Measurements from ENCODE around the gene C4orf54.

Gene C4orf54

DNA sequence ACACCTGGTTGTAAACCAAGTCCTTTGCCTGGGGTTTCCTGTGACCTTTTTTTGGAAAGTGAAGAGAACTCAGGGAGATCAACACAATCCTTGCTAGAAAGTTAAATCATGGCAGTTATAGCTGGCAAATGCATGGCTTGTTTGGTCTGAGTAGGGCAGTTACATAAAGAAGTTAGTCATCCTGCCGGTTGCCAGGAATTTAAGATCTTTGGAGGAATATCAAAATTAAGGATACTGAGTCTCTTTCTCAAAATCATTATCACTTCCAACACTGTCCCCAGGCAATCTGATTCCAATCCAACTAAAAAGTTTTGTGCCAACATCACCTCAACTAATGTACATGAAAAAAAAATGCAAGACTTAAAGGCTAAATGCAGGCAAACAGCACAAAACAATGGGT lies 40.3 kb downstream of the C4orf54 start:
- H3K4me3 ChIP-seq (ENCODE audit: low read length): no peak overlapping the region
- TF ChIP-seq ZNF274 (IDR thresholded peaks at IDR 0.05; ENCODE audit: low read depth, low read length): no peak

DNA sequence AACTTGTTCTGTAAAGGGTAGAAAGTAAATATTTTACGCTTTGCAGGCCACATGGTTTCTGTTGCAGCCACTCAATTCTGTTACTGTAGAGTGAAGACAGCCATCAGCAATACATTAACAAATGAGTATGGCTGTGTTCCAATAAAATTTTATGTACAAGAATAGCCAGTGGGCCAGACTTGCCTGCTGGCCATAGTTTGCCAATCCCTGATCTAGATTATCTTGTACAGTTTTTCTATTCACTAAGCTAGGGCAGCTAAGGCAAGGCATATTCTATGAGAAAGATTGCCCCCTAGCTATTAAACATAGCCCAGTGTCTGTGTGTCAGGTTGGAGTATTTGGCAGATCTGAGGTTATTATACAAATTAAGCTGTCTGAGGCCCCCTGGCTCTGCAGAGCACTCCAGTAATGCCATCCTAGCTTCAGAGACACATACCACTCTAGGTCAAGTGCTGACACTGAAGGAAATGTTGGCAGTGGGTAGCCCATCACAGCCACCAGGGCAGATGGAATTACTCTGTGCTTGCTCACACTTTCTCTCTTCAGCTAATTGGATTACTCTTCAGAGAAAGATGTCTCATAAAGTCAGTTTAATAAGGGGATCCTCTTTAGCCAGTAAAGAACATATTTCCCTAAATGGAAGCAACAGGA lies 42.3 kb downstream of the C4orf54 start:
- no peak overlapping the region for H3K4me3 ChIP-seq (ENCODE audit: low read length)
- TF ChIP-seq ZNF274 (IDR thresholded peaks at IDR 0.05; ENCODE audit: low read depth, low read length): no peak

DNA sequence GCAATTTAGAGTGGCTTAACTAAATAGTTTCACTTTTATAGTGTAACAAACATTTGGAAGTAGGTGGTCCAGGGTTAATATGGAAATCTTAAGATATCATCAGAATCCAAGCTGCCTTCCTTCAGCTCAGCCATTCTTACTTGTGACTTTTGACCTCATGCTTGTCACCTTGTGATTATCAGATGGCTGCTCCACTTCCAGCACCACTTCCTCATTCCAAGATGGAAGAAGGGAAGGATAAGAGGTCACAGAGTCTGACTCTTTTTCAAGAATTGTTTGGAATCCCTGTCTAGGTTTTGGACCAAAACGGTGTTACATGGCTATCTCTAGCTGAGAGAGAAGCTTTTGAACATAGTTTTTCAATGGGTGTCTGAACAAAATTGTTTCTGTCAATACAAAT lies 43.1 kb downstream of the C4orf54 start:
- no peak overlapping the region for H3K4me3 ChIP-seq (ENCODE audit: low read length)
- TF ChIP-seq ZNF274 (IDR thresholded peaks at IDR 0.05; ENCODE audit: low read depth, low read length): no peak

DNA sequence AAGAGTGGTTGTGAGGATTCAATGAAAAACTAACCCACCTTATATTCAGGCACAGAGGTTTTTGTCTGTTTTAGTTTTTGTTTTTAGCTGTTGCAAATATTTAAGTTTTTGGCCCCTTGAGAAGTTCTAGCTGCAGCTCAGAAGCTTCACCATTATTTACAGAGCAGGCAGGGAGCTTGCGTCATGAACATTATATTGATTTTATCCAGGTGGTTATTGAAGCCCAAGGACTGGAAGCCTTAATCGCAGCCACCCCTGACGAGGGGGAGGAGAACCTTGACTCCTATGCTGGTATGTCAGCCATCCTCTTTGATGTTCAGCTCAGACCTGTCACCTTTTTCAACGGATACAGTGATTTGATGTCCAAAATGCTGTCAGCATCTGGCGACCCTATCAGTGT lies 44.9 kb downstream of the C4orf54 start:
- no peak for TF ChIP-seq ZNF274 (IDR thresholded peaks at IDR 0.05; ENCODE audit: low read depth, low read length)
- H3K4me3 ChIP-seq (ENCODE audit: low read length): no peak overlapping the region

DNA sequence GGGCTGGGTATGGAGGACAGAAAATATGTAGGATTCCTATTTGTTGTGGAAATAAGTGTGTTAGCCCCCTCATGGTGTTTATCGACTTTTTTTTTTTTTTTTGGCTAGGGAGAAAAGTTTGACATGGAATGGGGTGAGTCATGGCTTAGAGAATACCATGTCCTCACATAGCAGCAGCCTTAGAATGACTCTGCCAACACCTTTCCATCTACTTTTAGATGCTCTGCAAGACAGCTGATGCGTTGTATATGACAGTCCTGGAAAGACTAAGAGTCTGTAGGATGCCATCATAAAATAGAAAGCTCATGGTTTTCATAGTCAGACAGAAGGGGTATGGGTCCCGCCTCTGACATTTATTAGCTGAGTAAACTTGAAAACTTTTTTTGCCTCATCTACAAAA lies 45.3 kb downstream of the C4orf54 start:
- no peak overlapping the region for H3K4me3 ChIP-seq (ENCODE audit: low read length)
- no peak for TF ChIP-seq ZNF274 (IDR thresholded peaks at IDR 0.05; ENCODE audit: low read depth, low read length)

DNA sequence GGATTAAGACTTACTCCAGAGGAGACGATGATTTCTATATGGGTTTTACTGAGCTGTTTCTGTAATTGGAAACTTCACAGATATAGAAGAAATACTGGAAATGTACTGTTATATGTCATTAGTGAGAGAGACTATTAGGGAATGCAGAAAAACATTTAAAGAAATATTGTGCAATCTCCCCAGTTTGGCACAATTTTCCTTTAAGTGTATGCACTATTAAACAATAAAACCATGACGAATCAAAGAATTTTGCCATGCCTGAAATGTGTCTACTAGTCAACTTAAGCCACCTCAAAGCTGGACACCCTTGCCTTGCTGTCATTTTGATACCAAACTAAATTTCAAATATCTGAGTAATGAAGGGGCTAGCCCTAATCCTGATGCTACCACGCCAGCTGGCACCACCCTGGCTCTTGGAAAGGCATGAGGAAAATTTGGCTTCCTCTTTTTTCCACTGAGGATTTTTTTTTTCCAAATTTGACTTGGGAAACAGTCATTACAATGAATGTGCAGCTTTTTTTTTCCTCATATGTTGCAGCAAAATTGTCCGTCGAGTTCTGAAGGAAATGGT lies 46.9 kb downstream of the C4orf54 start:
- TF ChIP-seq ZNF274 (IDR thresholded peaks at IDR 0.05; ENCODE audit: low read depth, low read length): no peak
- no peak overlapping the region for H3K4me3 ChIP-seq (ENCODE audit: low read length)

DNA sequence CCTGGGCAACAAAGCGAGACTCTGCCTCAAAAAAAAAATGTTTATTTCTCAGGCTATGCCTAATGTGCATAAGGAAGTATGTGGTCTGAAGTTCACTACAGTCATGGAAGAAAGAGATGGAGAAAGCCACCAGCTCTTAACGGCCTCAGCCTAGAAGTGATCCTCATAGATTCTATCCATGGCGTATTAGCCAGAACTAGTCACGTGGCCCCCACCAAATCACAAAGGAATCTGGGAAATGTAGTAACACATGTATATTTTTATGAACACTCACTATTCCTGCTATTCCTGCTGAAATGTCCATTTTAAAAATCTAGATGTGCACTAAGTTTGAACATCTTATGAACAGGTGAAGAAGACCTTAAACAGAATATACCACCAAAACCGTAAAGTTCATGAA lies 49.2 kb downstream of the C4orf54 start:
- no peak overlapping the region for H3K4me3 ChIP-seq (ENCODE audit: low read length)
- TF ChIP-seq ZNF274 (IDR thresholded peaks at IDR 0.05; ENCODE audit: low read depth, low read length): no peak

Measured in GM08714 (cell line).